Left ventricle myocardium inferior (tissue), 1 donor: ENCODE measurements around the gene ZNF23. TPM values are rescaled to one million over a fixed set of nuclear protein-coding genes. Genes with fewer than 3 reads are reported as not detected.

Experiments used
- DNase-seq: peaks from one replicate; pipeline ENCODE4 v3.0.0-alpha.2; 2020
- H3K27ac ChIP-seq: fragments of 200-600 bp; replicated peaks from 2 replicates; pipeline ENCODE4 v1.8.0; 2021
- H3K27me3 ChIP-seq: fragments of 200-600 bp; 2 replicates; pipeline ENCODE4 v1.8.0; 2021; ENCODE audit warnings: low read depth
- H3K36me3 ChIP-seq: fragments of 200-600 bp; 2 replicates; pipeline ENCODE4 v1.8.0; 2021
- H3K4me1 ChIP-seq: fragments of 200-600 bp; 2 replicates; pipeline ENCODE4 v1.8.0; 2021
- H3K4me3 ChIP-seq: fragments of 200-600 bp; 2 replicates; pipeline ENCODE4 v1.8.0; 2021; ENCODE audit warnings: mild to moderate bottlenecking, moderate library complexity
- H3K9me3 ChIP-seq: fragments of 200-600 bp; replicated peaks from 2 replicates; pipeline ENCODE4 v1.8.0; 2021
- CTCF ChIP-seq: fragments of 200-600 bp; IDR thresholded peaks from 2 replicates; pipeline ENCODE4 v1.8.0; 2021; ENCODE audit warnings: antibody characterized with exemption, mild to moderate bottlenecking, borderline replicate concordance
- intact Hi-C: fragments of 100-400 bp; cut with micrococcal nuclease; formaldehyde crosslinking; loops from one replicate; pipeline ENCODE4 v1.11.0; 2022
- total RNA-seq: library from RNA; stranded (reverse); fragmentation: NEBNext Ultra II Directional; extraction: Animal tissue kit (Norgen Biotek cat#: 25700); gene quantifications from one replicate; pipeline ENCODE4 v1.2.1, GENCODE V29; 2021
- donor health status: DM: no; HTN: yes; CAD: no; lungs with severe emphysema.

ZNF23 gene
- total RNA-seq, 1 donor from 2014 or later = 5.2 TPM

- intact Hi-C loops = loop anchor here (5.0 kb wide), 1 partner anchor 36 kb away; no protein-coding TSS in a partner anchor
- H3K4me1 ChIP-seq = peaks cover 16% of the 10 kb centered on the region
- H3K9me3 ChIP-seq = peaks cover 32% of the 10 kb centered on the region
- no peak for DNase-seq
- no peaks in the 10 kb centered on the region for H3K27me3 ChIP-seq
- TF ChIP-seq CTCF = no peak
- no peak overlapping the region for H3K4me3 ChIP-seq
- H3K36me3 ChIP-seq = peaks cover 50% of the 10 kb centered on the region
- H3K27ac ChIP-seq = no peak overlapping the region
Measured at GRCh38 chr16:71456801-71457200, 5.2 kb downstream of the ZNF23 start.

GRCh38 chr16:71453036-71453435 is 9.0 kb downstream of the ZNF23 start:
- Histone ChIP-seq H3K27ac (no peak overlapping the region), H3K27me3 (no peaks in the 10 kb centered on the region), H3K36me3 (peaks cover 87% of the 10 kb centered on the region), H3K9me3 (peaks cover 70% of the 10 kb centered on the region), H3K4me1 (no peaks in the 10 kb centered on the region), H3K4me3 (no peak overlapping the region)
- no peak for TF ChIP-seq CTCF
- no peak for DNase-seq
- intact Hi-C loops = no loop called here

- Histone ChIP-seq H3K9me3 (peaks cover 99% of the 10 kb centered on the region), H3K27ac (no peak overlapping the region), H3K27me3 (no peaks in the 10 kb centered on the region), H3K4me1 (no peaks in the 10 kb centered on the region), H3K4me3 (no peak overlapping the region), H3K36me3 (peaks cover 81% of the 10 kb centered on the region)
- no peak for DNase-seq
- TF ChIP-seq CTCF = no peak
- intact Hi-C loops = no loop called here
Measured at GRCh38 chr16:71449020-71449419, 13.0 kb downstream of the ZNF23 start.

- intact Hi-C loops = no loop called here
- Histone ChIP-seq H3K27ac (no peak overlapping the region), H3K27me3 (no peaks in the 10 kb centered on the region), H3K36me3 (peaks cover 75% of the 10 kb centered on the region), H3K4me1 (no peaks in the 10 kb centered on the region), H3K9me3 (peaks cover 100% of the 10 kb centered on the region), H3K4me3 (no peak overlapping the region)
- no peak for TF ChIP-seq CTCF
- no peak for DNase-seq
Measured at GRCh38 chr16:71448274-71448866, 13.7 kb downstream of the ZNF23 start.

- intact Hi-C loops = no loop called here
- no peak for DNase-seq
- H3K9me3 ChIP-seq = peaks cover 83% of the 10 kb centered on the region
- TF ChIP-seq CTCF = no peak
- peaks cover 36% of the 10 kb centered on the region for H3K27me3 ChIP-seq
- peaks cover 28% of the 10 kb centered on the region for H3K36me3 ChIP-seq
- H3K4me1 ChIP-seq = no peaks in the 10 kb centered on the region
- H3K4me3 ChIP-seq = no peak overlapping the region
- H3K27ac ChIP-seq = no peak overlapping the region
Measured at GRCh38 chr16:71443714-71444113, 18.3 kb downstream of the ZNF23 start.

- TF ChIP-seq CTCF = no peak
- no peak for DNase-seq
- Histone ChIP-seq H3K4me1 (no peaks in the 10 kb centered on the region), H3K4me3 (no peak within 1 kb of the TSS), H3K27ac (no peak within 1 kb of the TSS), H3K36me3 (peaks cover 11% of the 10 kb centered on the region), H3K9me3 (peaks cover 66% of the 10 kb centered on the region), H3K27me3 (peaks cover 47% of the 10 kb centered on the region)
- intact Hi-C loops = no loop called here
Measured at GRCh38 chr16:71442051-71442440, 20.0 kb downstream of the ZNF23 start, which contains the start of gene TLE7. Gene TLE7, minus strand, starts transcription at chr16:71442054. Its CDS starts 8,730 bp downstream, at chr16:71433324.
